Osteoblast (primary cell): ENCODE results near the gene GADD45A. TPM values are rescaled to one million over a fixed set of nuclear protein-coding genes. Genes with fewer than 3 reads are reported as not detected.

Experiments
- DNase-seq: peaks from one replicate; pipeline ENCODE4 v3.0.0; 2011; ENCODE audit warnings: low spot score, mixed read lengths; ENCODE audit not compliant: insufficient read length; ENCODE audit errors: missing footprints
- H2AFZ ChIP-seq: 2 replicates; pipeline ENCODE4 v1.6.0; 2011; ENCODE audit warnings: mild to moderate bottlenecking, low read length
- H3K27ac ChIP-seq: 2 replicates; pipeline ENCODE4 v1.5.1; 2011; ENCODE audit warnings: mild to moderate bottlenecking, low read depth, low read length, moderate library complexity
- H3K27me3 ChIP-seq: 2 replicates; pipeline ENCODE4 v1.6.0; 2012; ENCODE audit warnings: mild to moderate bottlenecking, control low read depth, inconsistent platforms, low read length, moderate library complexity; ENCODE audit not compliant: insufficient read depth
- H3K36me3 ChIP-seq: 2 replicates; pipeline ENCODE4 v1.5.1; 2011; ENCODE audit warnings: mild to moderate bottlenecking, low read length, control low read depth, moderate library complexity; ENCODE audit not compliant: insufficient read depth
- H3K4me1 ChIP-seq: 2 replicates; pipeline ENCODE4 v1.5.1; 2011; ENCODE audit warnings: mild to moderate bottlenecking, low read length, control low read depth, moderate library complexity; ENCODE audit not compliant: insufficient read depth
- H3K4me2 ChIP-seq: 2 replicates; pipeline ENCODE4 v1.6.0; 2011; ENCODE audit warnings: mild to moderate bottlenecking, low read length; ENCODE audit not compliant: insufficient read depth
- H3K4me3 ChIP-seq: fragments of 200-600 bp; sonication (generic); 3 replicates; pipeline ENCODE4 v1.5.1; 2012; ENCODE audit warnings: mild to moderate bottlenecking, low read length, inconsistent platforms; ENCODE audit not compliant: insufficient read depth
- H3K79me2 ChIP-seq: 2 replicates; pipeline ENCODE4 v1.6.0; 2012; ENCODE audit warnings: mild to moderate bottlenecking, low read length, control low read depth, inconsistent platforms; ENCODE audit not compliant: insufficient read depth
- H3K9me3 ChIP-seq: 2 replicates; pipeline ENCODE4 v1.5.1; 2011; ENCODE audit warnings: low read depth, low read length, control low read depth
- H4K20me1 ChIP-seq: 2 replicates; pipeline ENCODE4 v1.6.0; 2012; ENCODE audit warnings: mild to moderate bottlenecking, low read length, control low read depth; ENCODE audit not compliant: insufficient read depth
- total RNA-seq: library from RNA; depleted of rRNA; stranded (reverse); fragments of >200 nt; gene quantifications from 2 replicates; pipeline ENCODE4 v1.2.3, GENCODE V29; 2012
- TF ChIP-seq, protein P1 (sequence below): IDR thresholded peaks from 2 replicates; pipeline ENCODE4 v1.5.1; 2011; ENCODE audit warnings: mild to moderate bottlenecking, low read depth, low read length, moderate library complexity; ENCODE audit errors: extremely low read depth

GADD45A gene
- total RNA-seq, 1 donor, result 48.9 TPM

DNA sequence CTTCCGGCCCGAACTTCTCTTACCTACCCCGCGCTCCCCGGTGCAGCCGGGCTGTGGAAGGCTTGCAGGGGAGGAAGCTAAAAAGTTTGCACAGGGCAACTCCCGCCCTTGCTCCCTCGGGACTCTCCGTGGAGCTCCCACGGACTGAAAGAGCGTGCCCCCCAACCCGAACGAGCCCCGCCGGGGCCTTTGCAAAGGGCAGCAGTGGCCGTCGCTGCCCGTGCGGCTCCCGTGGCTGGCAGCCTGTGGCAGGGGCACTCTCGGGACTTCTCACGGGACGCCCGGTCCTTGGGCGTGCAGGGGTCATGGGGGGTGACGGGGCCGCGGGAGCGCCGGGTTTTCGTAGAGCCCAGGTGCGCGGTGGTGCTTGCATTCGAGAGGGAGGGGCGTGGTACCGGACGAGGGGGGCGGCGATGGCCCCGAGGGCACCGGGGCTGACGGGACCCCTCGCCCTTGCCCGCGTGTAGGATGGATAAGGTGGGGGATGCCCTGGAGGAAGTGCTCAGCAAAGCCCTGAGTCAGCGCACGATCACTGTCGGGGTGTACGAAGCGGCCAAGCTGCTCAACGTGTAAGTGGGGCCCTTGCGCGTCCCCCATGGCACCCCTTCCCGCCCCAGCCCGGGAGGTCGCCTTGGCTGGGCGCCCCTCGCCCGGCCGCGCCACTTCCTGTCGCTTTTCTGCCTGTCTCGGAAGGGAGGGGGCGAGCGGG, 711 bp downstream of the GADD45A start:
- Histone ChIP-seq H4K20me1 (peaks cover 13% of the 10 kb centered on the region), H3K4me2 (peak overlapping the region; percentile 98), H3K36me3 (peaks cover 25% of the 10 kb centered on the region), H3K9me3 (no peaks in the 10 kb centered on the region), H3K4me3 (peak overlapping the region; percentile 97), H3K27ac (peak overlapping the region; percentile 93), H3K79me2 (peaks cover 24% of the 10 kb centered on the region), H3K27me3 (no peaks in the 10 kb centered on the region), H3K4me1 (peaks cover 48% of the 10 kb centered on the region), H2AFZ (no peak overlapping the region)
- DNase-seq, result peak; percentile 47
- TF ChIP-seq, protein P1, sequence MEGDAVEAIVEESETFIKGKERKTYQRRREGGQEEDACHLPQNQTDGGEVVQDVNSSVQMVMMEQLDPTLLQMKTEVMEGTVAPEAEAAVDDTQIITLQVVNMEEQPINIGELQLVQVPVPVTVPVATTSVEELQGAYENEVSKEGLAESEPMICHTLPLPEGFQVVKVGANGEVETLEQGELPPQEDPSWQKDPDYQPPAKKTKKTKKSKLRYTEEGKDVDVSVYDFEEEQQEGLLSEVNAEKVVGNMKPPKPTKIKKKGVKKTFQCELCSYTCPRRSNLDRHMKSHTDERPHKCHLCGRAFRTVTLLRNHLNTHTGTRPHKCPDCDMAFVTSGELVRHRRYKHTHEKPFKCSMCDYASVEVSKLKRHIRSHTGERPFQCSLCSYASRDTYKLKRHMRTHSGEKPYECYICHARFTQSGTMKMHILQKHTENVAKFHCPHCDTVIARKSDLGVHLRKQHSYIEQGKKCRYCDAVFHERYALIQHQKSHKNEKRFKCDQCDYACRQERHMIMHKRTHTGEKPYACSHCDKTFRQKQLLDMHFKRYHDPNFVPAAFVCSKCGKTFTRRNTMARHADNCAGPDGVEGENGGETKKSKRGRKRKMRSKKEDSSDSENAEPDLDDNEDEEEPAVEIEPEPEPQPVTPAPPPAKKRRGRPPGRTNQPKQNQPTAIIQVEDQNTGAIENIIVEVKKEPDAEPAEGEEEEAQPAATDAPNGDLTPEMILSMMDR, result no peak

DNA sequence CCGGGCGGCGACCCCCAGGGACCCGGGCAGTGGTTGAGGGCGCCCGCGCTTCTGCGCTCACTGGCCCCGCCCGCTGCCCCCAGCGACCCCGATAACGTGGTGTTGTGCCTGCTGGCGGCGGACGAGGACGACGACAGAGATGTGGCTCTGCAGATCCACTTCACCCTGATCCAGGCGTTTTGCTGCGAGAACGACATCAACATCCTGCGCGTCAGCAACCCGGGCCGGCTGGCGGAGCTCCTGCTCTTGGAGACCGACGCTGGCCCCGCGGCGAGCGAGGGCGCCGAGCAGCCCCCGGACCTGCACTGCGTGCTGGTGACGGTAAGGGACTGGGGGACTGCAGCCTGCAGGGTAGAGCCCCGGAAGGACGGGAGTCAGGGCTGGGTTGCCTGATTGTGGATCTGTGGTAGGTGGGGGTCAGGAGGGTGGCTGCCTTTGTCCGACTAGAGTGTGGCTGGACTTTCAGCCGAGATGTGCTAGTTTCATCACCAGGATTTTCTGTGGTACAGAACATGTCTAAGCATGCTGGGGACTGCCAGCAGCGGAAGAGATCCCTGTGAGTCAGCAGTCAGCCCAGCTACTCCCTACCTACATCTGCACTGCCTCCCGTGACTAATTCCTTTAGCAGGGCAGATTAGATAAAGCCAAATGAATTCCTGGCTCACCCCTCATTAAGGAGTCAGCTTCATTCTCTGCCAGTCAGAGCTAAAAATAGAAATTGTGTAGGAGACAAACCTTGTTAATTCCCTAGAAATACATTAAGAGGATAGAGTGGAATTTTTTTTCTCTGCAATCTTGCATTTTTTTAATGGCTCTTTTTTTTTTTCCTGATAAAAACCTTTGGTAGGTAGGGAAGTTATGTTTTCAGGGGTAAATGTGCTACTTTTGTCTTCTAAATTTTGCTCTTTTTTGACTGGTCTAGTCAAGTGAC, 1.5 kb downstream of the GADD45A start:
- Histone ChIP-seq H3K4me1 (peaks cover 48% of the 10 kb centered on the region), H3K4me2 (peak overlapping the region; percentile 98), H3K36me3 (peaks cover 25% of the 10 kb centered on the region), H3K4me3 (peak overlapping the region; percentile 97), H3K9me3 (no peaks in the 10 kb centered on the region), H3K27ac (peak overlapping the region; percentile 93), H2AFZ (no peak overlapping the region), H4K20me1 (peaks cover 13% of the 10 kb centered on the region), H3K79me2 (peaks cover 24% of the 10 kb centered on the region), H3K27me3 (no peaks in the 10 kb centered on the region)
- DNase-seq, result peak; percentile 95
- TF ChIP-seq, protein P1, result no peak

DNA sequence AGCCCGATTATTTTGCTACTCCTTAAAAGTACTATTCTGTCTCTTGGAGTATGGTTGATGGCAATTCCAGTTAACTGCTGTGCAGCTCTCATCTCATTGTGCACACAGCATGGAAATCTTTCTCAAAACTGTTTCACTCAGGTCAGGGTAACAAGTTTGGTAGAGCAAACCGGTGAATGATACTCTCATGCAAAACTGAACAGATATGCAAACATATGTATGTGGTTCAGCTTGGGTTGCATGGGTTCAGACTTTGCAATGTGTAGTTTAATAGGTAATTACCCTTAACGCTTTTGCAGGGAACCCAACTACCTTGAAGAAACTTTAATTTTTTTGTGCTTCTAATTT, 2.2 kb downstream of the GADD45A start:
- H3K4me1 ChIP-seq, result peaks cover 44% of the 10 kb centered on the region
- H4K20me1 ChIP-seq, result peaks cover 13% of the 10 kb centered on the region
- H3K9me3 ChIP-seq, result no peaks in the 10 kb centered on the region
- H3K79me2 ChIP-seq, result peaks cover 24% of the 10 kb centered on the region
- no peak overlapping the region for H2AFZ ChIP-seq
- peak overlapping the region; percentile 93 for H3K27ac ChIP-seq
- TF ChIP-seq, protein P1, result no peak
- H3K27me3 ChIP-seq, result no peaks in the 10 kb centered on the region
- H3K4me2 ChIP-seq, result peak overlapping the region; percentile 98
- H3K36me3 ChIP-seq, result peaks cover 25% of the 10 kb centered on the region
- peak overlapping the region; percentile 97 for H3K4me3 ChIP-seq
- DNase-seq, result no peak

DNA sequence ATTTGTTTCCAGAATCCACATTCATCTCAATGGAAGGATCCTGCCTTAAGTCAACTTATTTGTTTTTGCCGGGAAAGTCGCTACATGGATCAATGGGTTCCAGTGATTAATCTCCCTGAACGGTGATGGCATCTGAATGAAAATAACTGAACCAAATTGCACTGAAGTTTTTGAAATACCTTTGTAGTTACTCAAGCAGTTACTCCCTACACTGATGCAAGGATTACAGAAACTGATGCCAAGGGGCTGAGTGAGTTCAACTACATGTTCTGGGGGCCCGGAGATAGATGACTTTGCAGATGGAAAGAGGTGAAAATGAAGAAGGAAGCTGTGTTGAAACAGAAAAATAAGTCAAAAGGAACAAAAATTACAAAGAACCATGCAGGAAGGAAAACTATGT, 2.6 kb downstream of the GADD45A start:
- peak overlapping the region; percentile 97 for H3K4me3 ChIP-seq
- peaks cover 43% of the 10 kb centered on the region for H3K4me1 ChIP-seq
- peak overlapping the region; percentile 98 for H3K4me2 ChIP-seq
- H3K27me3 ChIP-seq, result no peaks in the 10 kb centered on the region
- peaks cover 24% of the 10 kb centered on the region for H3K79me2 ChIP-seq
- peaks cover 13% of the 10 kb centered on the region for H4K20me1 ChIP-seq
- no peak overlapping the region for H2AFZ ChIP-seq
- H3K36me3 ChIP-seq, result peaks cover 25% of the 10 kb centered on the region
- DNase-seq, result no peak
- peak overlapping the region; percentile 93 for H3K27ac ChIP-seq
- no peaks in the 10 kb centered on the region for H3K9me3 ChIP-seq
- TF ChIP-seq, protein P1, result no peak
